GM12875 (cell line): ENCODE measurements around the gene LCAT.

Experiments
- H3K4me3 ChIP-seq: one replicate; pipeline ENCODE4 v1.5.1; 2011; ENCODE audit warnings: low read depth, low read length, control low read depth
- CTCF ChIP-seq: IDR thresholded peaks from 2 replicates; pipeline ENCODE4 v1.5.1; 2011; ENCODE audit warnings: low read depth, mild to moderate bottlenecking, control low read depth, inconsistent platforms, low read length, moderate library complexity, borderline replicate concordance; ENCODE audit not compliant: insufficient read depth

LCAT gene

GRCh38 chr16:67962135-67962534, 18.2 kb upstream of the LCAT start:
- TF ChIP-seq CTCF = no peak
- no peak overlapping the region for H3K4me3 ChIP-seq

- no peak for TF ChIP-seq CTCF
- no peak overlapping the region for H3K4me3 ChIP-seq
Observed at GRCh38 chr16:67961551-67961957, 17.6 kb upstream of the LCAT start.

GRCh38 chr16:67959536-67960329, 15.8 kb upstream of the LCAT start:
- TF ChIP-seq CTCF = no peak
- H3K4me3 ChIP-seq = no peak overlapping the region

- TF ChIP-seq CTCF = no peak
- H3K4me3 ChIP-seq = no peak overlapping the region
Observed at GRCh38 chr16:67957622-67958021, 13.7 kb upstream of the LCAT start.

- H3K4me3 ChIP-seq = no peak overlapping the region
- TF ChIP-seq CTCF = no peak
Observed at GRCh38 chr16:67954421-67955196, 10.7 kb upstream of the LCAT start.

GRCh38 chr16:67953641-67954375, 9.9 kb upstream of the LCAT start:
- no peak overlapping the region for H3K4me3 ChIP-seq
- no peak for TF ChIP-seq CTCF
